Measurements from ENCODE around the gene PLCB4. TPM values are rescaled to one million over a fixed set of nuclear protein-coding genes. Genes with fewer than 3 reads are reported as not detected.

Gene PLCB4
- total and polyA plus RNA-seq, 3 donors from 2014 or later, result 5.9 to 19.4 (median 15.5) TPM

DNA sequence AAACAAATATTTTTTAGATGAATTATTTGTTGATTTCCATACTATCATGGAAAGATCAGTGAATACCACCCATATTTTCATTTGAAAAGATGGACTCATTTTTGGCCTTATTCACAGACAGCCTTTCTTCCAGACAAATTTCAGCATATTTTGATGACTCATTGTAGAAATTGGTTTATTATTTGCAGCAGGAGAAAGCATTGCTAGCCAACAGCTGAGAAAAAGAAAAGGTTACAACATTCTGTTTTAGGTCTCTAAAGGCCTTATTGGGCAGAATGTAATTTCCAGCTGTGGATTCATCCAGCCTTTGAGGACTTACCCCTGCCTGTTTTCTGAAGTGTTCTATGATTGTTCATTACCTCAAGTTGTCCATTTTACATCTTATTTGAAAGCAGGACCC, 201.9 kb downstream of the PLCB4 start:
- Histone ChIP-seq H3K27ac (no peak overlapping the region), H3K4me1 (no peaks in the 10 kb centered on the region), H3K4me3 (no peak overlapping the region), H3K36me3 (ENCODE audit: low read depth, missing control alignments) (no peaks in the 10 kb centered on the region), H3K9me3 (no peaks in the 10 kb centered on the region), H3K27me3 (no peaks in the 10 kb centered on the region)
- TF ChIP-seq, protein P1, sequence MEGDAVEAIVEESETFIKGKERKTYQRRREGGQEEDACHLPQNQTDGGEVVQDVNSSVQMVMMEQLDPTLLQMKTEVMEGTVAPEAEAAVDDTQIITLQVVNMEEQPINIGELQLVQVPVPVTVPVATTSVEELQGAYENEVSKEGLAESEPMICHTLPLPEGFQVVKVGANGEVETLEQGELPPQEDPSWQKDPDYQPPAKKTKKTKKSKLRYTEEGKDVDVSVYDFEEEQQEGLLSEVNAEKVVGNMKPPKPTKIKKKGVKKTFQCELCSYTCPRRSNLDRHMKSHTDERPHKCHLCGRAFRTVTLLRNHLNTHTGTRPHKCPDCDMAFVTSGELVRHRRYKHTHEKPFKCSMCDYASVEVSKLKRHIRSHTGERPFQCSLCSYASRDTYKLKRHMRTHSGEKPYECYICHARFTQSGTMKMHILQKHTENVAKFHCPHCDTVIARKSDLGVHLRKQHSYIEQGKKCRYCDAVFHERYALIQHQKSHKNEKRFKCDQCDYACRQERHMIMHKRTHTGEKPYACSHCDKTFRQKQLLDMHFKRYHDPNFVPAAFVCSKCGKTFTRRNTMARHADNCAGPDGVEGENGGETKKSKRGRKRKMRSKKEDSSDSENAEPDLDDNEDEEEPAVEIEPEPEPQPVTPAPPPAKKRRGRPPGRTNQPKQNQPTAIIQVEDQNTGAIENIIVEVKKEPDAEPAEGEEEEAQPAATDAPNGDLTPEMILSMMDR (IDR thresholded peaks at IDR 0.05), result no peak
- TF ChIP-seq POLR2A (IDR thresholded peaks at IDR 0.05), result no peak
- intact Hi-C loops (cut with DNase I; ENCODE audit: low total_unique reads), result no loop called here
- DNase-seq, result no peak

DNA sequence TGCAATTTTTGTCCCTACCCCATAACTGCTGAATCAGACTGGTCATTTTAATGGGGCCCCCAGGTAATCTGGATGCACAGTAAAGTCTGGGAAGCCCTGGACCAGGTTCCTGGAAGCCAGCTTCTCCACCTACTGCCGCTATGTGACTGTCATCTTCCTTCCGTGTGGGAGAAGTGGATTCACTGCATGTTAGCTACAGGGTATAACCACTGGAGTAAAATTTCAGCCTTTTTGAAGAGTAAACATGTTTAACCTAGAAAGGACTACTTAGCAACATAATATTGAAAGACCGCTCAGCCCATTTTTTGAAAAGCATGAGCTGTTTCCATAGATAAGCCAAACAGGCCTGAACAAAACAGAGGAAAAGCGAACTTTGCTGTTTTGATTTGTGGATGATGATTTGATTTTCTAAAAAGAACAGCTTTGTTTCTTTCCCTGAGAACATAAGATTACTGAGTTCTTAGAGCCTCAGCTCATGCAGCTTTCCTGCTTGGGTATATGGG, 208.1 kb downstream of the PLCB4 start:
- TF ChIP-seq, protein P1 (IDR thresholded peaks at IDR 0.05), result no peak
- no peak for TF ChIP-seq POLR2A (IDR thresholded peaks at IDR 0.05)
- 68 to 70% methylated on average over 4 of the region's 4 CpGs for WGBS, 2 donors
- H3K27me3 ChIP-seq, result no peaks in the 10 kb centered on the region
- H3K4me1 ChIP-seq, result peaks cover 10% of the 10 kb centered on the region
- DNase-seq, result no peak
- intact Hi-C loops (cut with DNase I; ENCODE audit: low total_unique reads), result no loop called here
- no peaks in the 10 kb centered on the region for H3K36me3 ChIP-seq (ENCODE audit: low read depth, missing control alignments)
- no peak overlapping the region for H3K4me3 ChIP-seq
- peak overlapping the region in 1 of 2 donors; percentile 21 for H3K27ac ChIP-seq
- H3K9me3 ChIP-seq, result no peaks in the 10 kb centered on the region

DNA sequence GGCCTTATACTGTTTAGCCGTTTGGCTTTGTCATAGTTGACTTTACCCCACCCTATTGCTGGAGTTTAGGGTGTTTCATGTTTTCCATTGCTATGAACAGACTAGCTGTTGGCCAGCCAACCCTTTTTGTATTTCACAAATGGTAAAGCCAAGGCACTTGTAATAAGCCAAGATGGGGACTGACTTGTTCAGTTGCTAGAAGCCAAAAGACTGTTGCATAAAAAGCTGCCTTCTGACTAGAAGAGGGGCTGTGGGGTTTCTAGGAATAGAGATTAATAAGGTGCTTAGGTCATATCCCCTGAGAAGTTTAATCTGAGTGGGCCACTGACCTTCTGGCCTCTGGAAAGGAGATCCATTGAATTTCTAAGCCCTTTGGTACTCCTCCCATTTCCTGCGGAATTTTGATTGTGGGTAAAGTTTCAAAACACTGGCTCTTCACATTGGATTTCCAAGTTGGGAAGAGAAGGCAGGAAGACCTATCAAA, 211.1 kb downstream of the PLCB4 start:
- H3K4me1 ChIP-seq, result peaks cover 10% of the 10 kb centered on the region
- TF ChIP-seq, protein P1 (IDR thresholded peaks at IDR 0.05), result no peak
- TF ChIP-seq POLR2A (IDR thresholded peaks at IDR 0.05), result no peak
- no peak for DNase-seq
- 87 to 91% methylated on average over 2 of the region's 2 CpGs for WGBS, 2 donors
- intact Hi-C loops (cut with DNase I; ENCODE audit: low total_unique reads), result no loop called here
- H3K27me3 ChIP-seq, result no peaks in the 10 kb centered on the region
- no peak overlapping the region for H3K4me3 ChIP-seq
- H3K27ac ChIP-seq, result no peak overlapping the region
- H3K36me3 ChIP-seq (ENCODE audit: low read depth, missing control alignments), result no peaks in the 10 kb centered on the region
- no peaks in the 10 kb centered on the region for H3K9me3 ChIP-seq

DNA sequence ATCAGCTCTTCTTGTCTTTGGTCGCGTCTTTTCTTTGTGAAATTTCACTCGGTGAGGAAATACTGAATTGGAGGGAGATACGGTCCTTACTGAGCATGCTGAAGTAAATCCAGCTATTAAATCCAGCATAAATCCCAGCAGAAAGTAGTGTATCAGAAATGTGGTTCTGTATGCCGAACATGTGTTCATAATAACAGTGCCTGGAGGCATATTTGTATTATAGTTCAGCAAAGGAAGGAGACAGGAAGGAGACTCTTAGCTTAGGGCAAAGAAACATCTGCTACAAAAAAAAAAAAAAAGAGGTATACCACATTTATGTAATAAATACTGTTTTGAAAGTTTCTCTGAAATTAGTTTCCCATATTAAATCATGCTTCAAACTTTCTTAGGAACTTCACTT, 211.8 kb downstream of the PLCB4 start:
- no peak overlapping the region for H3K27ac ChIP-seq
- no peak overlapping the region for H3K4me3 ChIP-seq
- H3K36me3 ChIP-seq (ENCODE audit: low read depth, missing control alignments), result no peaks in the 10 kb centered on the region
- H3K9me3 ChIP-seq, result no peaks in the 10 kb centered on the region
- 81 to 89% methylated on average over 5 of the region's 5 CpGs for WGBS, 2 donors
- no peak for TF ChIP-seq POLR2A (IDR thresholded peaks at IDR 0.05)
- DNase-seq, result no peak
- intact Hi-C loops (cut with DNase I; ENCODE audit: low total_unique reads), result no loop called here
- H3K27me3 ChIP-seq, result no peaks in the 10 kb centered on the region
- H3K4me1 ChIP-seq, result peaks cover 13% of the 10 kb centered on the region

DNA sequence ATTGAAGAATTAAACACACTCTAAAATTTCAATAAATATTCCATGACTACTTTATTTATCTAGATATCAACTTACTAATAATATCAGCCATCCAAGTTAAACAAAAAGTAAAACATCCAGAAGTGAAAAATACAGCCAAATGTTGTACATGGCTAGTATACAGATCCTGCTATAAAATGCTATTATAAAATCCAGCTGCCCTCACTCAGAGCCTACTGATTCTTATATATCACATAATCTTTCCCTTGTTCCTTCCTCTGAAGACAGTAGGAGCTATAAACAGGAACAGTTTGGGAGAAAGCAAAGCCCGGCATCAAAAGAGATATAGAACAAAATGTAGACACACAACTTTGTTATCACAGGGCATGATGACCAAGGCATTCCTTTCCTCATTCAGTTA, 212.9 kb downstream of the PLCB4 start:
- Histone ChIP-seq H3K4me3 (no peak overlapping the region), H3K27ac (no peak overlapping the region), H3K9me3 (no peaks in the 10 kb centered on the region), H3K4me1 (peaks cover 11% of the 10 kb centered on the region), H3K36me3 (ENCODE audit: low read depth, missing control alignments) (no peaks in the 10 kb centered on the region), H3K27me3 (no peaks in the 10 kb centered on the region)
- WGBS, 2 donors, result 54 to 89% methylated on average over 1 of the region's 1 CpG
- DNase-seq, result no peak
- intact Hi-C loops (cut with DNase I; ENCODE audit: low total_unique reads), result no loop called here
- TF ChIP-seq, protein P1 (IDR thresholded peaks at IDR 0.05), result no peak
- TF ChIP-seq POLR2A (IDR thresholded peaks at IDR 0.05), result no peak

Data from testis (tissue), 3 donors.